GM12878 (cell line): ENCODE data around the gene IKZF5. TPM values are rescaled to one million over a fixed set of nuclear protein-coding genes. Genes with fewer than 3 reads are reported as not detected.

Experiments
- BCL11A ChIP-seq: IDR thresholded peaks from 2 replicates; pipeline ENCODE4 v1.6.1; 2011; ENCODE audit warnings: low read depth, low read length
- BCL3 ChIP-seq: IDR thresholded peaks from 2 replicates; pipeline ENCODE4 v1.6.1; 2011; ENCODE audit warnings: borderline replicate concordance, low read depth, mild to moderate bottlenecking, moderate library complexity, low read length; ENCODE audit not compliant: insufficient read depth, poor library complexity, severe bottlenecking
- BCLAF1 ChIP-seq: fragments of 450-650 bp; IDR thresholded peaks from 2 replicates; pipeline ENCODE4 v1.6.1; 2017; ENCODE audit warnings: antibody characterized with exemption, mild to moderate bottlenecking, moderate library complexity
- BMI1 ChIP-seq: fragments of 450-650 bp; IDR thresholded peaks from 2 replicates; pipeline ENCODE4 v1.6.1; 2016; ENCODE audit warnings: mild to moderate bottlenecking, moderate library complexity, borderline replicate concordance
- NFYB ChIP-seq: IDR thresholded peaks from 2 replicates; pipeline ENCODE4 v1.6.1; 2011; ENCODE audit warnings: low read depth, mild to moderate bottlenecking, low read length, improper control_type of control experiment, moderate library complexity; ENCODE audit not compliant: insufficient read depth
- RUNX3 ChIP-seq: IDR thresholded peaks from 2 replicates; pipeline ENCODE4 v1.6.1; 2012; ENCODE audit warnings: low read length, inconsistent platforms
- SIN3A ChIP-seq: IDR thresholded peaks from 2 replicates; pipeline ENCODE4 v1.6.1; 2012; ENCODE audit warnings: low read depth, low read length, improper control_type of control experiment
- SIX5 ChIP-seq: IDR thresholded peaks from 2 replicates; pipeline ENCODE4 v1.6.1; 2011; ENCODE audit warnings: mild to moderate bottlenecking, low read depth, low read length, moderate library complexity; ENCODE audit not compliant: severe bottlenecking
- SMARCA5 ChIP-seq: fragments of 450-650 bp; IDR thresholded peaks from 2 replicates; pipeline ENCODE4 v1.6.1; 2017; ENCODE audit warnings: mild to moderate bottlenecking
- SMC3 ChIP-seq: IDR thresholded peaks from 2 replicates; pipeline ENCODE4 v1.6.1; 2011; ENCODE audit warnings: low read length, improper control_type of control experiment, borderline replicate concordance
- SREBF2 ChIP-seq: IDR thresholded peaks from 2 replicates; pipeline ENCODE4 v1.6.1; 2012; ENCODE audit warnings: mild to moderate bottlenecking, low read length
- SRF ChIP-seq, 2 experiments: IDR thresholded peaks; 2 replicates each; pipeline ENCODE4 v1.6.1; 2011; ENCODE audit warnings: low read depth in 2 of 2, low read length in 2 of 2, mild to moderate bottlenecking in 1 of 2, moderate library complexity in 1 of 2
- polyA plus RNA-seq, 11 experiments: library from polyadenylated mRNA; depleted of rRNA in 4 of 11; unstranded in 6 of 11; stranded (reverse) in 5 of 11; fragments of >200 nt; fragmentation: Nextera tagmentation in 4 of 11; fragmentation: Illumina TruSeq in 1 of 11; extraction: Ambion mirVana in 4 of 11; extraction: Trizol in 1 of 11; gene quantifications; 1 replicate in 1 of 11; 2 replicates in 10 of 11; pipeline versions ENCODE4 v1.2.1 to v1.2.3, GENCODE V29; 2011 to 2016; ENCODE audit warnings: inconsistent platforms in 2 of 11, missing spikeins in 2 of 11, low read depth in 1 of 11
- total RNA-seq, 4 experiments: library from RNA; depleted of rRNA in 3 of 4; stranded (reverse); fragments of >200 nt in 3 of 4; fragmentation: Illumina TruSeq in 1 of 4; extraction: Trizol in 1 of 4; gene quantifications; 2 replicates each; pipeline versions ENCODE4 v1.2.1 to v1.2.3, GENCODE V29; 2013 to 2021
- TF ChIP-seq, protein P1 (sequence below): fragments of 450-650 bp; formaldehyde crosslinking; IDR thresholded peaks from 2 replicates; pipeline ENCODE4 v1.4.0; 2022; ENCODE audit warnings: mild to moderate bottlenecking, moderate library complexity
- TF ChIP-seq, protein P2 (sequence below): fragments of 450-650 bp; IDR thresholded peaks from 2 replicates; pipeline ENCODE4 v1.6.1; 2017; ENCODE audit warnings: mild to moderate bottlenecking, moderate library complexity
- TF ChIP-seq, protein P3 (sequence below): IDR thresholded peaks from 2 replicates; pipeline ENCODE4 v1.6.1; 2012; ENCODE audit warnings: low read depth, low read length, improper control_type of control experiment

Gene IKZF5
- total and polyA plus RNA-seq, 10 of the 15 experiments (the other 5 are each of a cell fraction or from before 2014, with no cell fraction given) = 5.3 to 23.2 (median 11.8) TPM

- TF ChIP-seq BCL3 = no peak
- no peak; the same call in 1 of the 2 replicates for TF ChIP-seq SMARCA5
- peak in 1 of 2 experiments; percentile 44; a peak in 1 of 4 replicates for TF ChIP-seq SRF (IDR thresholded peaks at IDR 0.05; ENCODE audit: low read depth in 2 of 2, low read length in 2 of 2)
- TF ChIP-seq SREBF2 = no peak
- TF ChIP-seq BMI1 = no peak
- no peak for TF ChIP-seq SMC3
- peak; percentile 52 for TF ChIP-seq SIX5
- no peak for TF ChIP-seq SIN3A
- TF ChIP-seq, protein P1, sequence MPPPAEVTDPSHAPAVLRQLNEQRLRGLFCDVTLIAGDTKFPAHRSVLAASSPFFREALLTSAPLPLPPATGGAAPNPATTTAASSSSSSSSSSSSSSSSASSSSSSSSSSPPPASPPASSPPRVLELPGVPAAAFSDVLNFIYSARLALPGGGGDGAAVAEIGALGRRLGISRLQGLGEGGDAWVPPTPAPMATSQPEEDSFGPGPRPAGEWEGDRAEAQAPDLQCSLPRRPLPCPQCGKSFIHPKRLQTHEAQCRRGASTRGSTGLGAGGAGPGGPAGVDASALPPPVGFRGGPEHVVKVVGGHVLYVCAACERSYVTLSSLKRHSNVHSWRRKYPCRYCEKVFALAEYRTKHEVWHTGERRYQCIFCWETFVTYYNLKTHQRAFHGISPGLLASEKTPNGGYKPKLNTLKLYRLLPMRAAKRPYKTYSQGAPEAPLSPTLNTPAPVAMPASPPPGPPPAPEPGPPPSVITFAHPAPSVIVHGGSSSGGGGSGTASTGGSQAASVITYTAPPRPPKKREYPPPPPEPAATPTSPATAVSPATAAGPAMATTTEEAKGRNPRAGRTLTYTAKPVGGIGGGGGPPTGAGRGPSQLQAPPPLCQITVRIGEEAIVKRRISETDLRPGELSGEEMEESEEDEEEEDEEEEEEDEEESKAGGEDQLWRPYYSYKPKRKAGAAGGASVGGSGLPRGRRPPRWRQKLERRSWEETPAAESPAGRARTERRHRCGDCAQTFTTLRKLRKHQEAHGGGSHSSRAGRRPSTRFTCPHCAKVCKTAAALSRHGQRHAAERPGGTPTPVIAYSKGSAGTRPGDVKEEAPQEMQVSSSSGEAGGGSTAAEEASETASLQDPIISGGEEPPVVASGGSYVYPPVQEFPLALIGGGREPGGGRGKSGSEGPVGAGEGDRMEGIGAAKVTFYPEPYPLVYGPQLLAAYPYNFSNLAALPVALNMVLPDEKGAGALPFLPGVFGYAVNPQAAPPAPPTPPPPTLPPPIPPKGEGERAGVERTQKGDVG = no peak
- peak; percentile 60; the same call in 1 of the 2 replicates for TF ChIP-seq RUNX3
- TF ChIP-seq, protein P2, sequence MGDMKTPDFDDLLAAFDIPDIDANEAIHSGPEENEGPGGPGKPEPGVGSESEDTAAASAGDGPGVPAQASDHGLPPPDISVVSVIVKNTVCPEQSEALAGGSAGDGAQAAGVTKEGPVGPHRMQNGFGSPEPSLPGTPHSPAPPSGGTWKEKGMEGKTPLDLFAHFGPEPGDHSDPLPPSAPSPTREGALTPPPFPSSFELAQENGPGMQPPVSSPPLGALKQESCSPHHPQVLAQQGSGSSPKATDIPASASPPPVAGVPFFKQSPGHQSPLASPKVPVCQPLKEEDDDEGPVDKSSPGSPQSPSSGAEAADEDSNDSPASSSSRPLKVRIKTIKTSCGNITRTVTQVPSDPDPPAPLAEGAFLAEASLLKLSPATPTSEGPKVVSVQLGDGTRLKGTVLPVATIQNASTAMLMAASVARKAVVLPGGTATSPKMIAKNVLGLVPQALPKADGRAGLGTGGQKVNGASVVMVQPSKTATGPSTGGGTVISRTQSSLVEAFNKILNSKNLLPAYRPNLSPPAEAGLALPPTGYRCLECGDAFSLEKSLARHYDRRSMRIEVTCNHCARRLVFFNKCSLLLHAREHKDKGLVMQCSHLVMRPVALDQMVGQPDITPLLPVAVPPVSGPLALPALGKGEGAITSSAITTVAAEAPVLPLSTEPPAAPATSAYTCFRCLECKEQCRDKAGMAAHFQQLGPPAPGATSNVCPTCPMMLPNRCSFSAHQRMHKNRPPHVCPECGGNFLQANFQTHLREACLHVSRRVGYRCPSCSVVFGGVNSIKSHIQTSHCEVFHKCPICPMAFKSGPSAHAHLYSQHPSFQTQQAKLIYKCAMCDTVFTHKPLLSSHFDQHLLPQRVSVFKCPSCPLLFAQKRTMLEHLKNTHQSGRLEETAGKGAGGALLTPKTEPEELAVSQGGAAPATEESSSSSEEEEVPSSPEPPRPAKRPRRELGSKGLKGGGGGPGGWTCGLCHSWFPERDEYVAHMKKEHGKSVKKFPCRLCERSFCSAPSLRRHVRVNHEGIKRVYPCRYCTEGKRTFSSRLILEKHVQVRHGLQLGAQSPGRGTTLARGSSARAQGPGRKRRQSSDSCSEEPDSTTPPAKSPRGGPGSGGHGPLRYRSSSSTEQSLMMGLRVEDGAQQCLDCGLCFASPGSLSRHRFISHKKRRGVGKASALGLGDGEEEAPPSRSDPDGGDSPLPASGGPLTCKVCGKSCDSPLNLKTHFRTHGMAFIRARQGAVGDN = peak; percentile 37; the same call in 1 of the 2 replicates
- TF ChIP-seq, protein P3, sequence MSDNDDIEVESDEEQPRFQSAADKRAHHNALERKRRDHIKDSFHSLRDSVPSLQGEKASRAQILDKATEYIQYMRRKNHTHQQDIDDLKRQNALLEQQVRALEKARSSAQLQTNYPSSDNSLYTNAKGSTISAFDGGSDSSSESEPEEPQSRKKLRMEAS = peak; percentile 37; the same call in 1 of the 2 replicates
- TF ChIP-seq BCLAF1 = no peak
- no peak for TF ChIP-seq NFYB
- no peak for TF ChIP-seq BCL11A
These were observed at the start of gene IKZF5, which contains the start of gene ACADSB (continued) for GRCh38 chr10:123008355-123009104.
